ENCODE measurements around the gene CSMD2.

CSMD2 gene

DNA sequence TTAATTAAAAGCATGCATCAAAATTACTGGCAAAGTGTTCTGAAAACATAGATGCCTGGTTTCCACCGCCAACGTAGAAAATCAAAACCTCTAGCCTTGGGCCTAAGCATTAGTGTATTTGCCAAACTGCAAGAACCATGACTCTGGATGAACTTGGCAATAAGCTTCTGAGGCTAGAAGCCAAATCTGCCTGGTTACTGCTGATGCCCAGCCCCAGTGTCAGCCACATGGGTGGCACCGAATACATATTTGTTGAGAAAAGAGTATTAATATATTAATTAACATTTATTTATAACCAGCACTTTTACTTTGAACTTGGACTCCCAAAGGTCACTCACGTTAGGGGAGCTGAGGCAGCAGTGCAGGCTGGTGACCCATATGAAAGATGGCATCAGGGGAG is 441.8 kb downstream of the CSMD2 start:
- no peaks in the 10 kb centered on the region for H3K36me3 ChIP-seq (replicated peaks)
- no peaks in the 10 kb centered on the region for H3K4me1 ChIP-seq
- no peaks in the 10 kb centered on the region for H3K27me3 ChIP-seq (ENCODE audit: low read depth)
- no peak for DNase-seq (ENCODE audit: low spot score in 2 of 2)
- in situ Hi-C loops (cut with MboI; ENCODE audit: low sequenced_read_pairs), result no loop called here
- no peak overlapping the region for H3K4me3 ChIP-seq
- H3K9me3 ChIP-seq, result no peaks in the 10 kb centered on the region

DNA sequence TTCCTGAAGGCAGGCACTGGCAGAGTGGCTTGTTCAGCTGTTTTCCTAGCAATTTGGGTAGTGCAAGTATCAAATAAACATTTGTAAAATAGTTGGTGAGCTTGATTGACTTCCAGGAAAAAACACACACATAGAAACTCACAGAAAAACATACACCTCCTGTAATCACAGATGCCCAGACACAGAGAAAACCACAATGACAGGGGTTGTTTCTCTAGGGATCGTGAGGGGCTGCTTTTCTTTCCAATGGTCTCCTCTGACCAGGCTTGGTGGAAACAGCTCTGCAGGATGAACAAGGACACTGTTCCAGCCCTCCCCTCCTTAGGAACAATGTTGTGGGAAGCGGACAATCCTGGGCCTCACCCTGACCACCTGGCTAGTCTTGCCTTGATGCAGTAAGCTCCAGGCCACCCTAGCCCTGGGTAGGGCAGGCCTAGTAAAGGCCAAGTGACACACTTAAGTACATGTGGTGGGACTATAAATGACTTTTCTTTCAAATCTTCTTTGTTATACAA is 443.7 kb downstream of the CSMD2 start:
- no peak overlapping the region for H3K4me3 ChIP-seq
- H3K4me1 ChIP-seq, result no peaks in the 10 kb centered on the region
- H3K27me3 ChIP-seq (ENCODE audit: low read depth), result no peaks in the 10 kb centered on the region
- no peak for DNase-seq (ENCODE audit: low spot score in 2 of 2)
- in situ Hi-C loops (cut with MboI; ENCODE audit: low sequenced_read_pairs), result no loop called here
- no peaks in the 10 kb centered on the region for H3K36me3 ChIP-seq (replicated peaks)
- H3K9me3 ChIP-seq, result no peaks in the 10 kb centered on the region

DNA sequence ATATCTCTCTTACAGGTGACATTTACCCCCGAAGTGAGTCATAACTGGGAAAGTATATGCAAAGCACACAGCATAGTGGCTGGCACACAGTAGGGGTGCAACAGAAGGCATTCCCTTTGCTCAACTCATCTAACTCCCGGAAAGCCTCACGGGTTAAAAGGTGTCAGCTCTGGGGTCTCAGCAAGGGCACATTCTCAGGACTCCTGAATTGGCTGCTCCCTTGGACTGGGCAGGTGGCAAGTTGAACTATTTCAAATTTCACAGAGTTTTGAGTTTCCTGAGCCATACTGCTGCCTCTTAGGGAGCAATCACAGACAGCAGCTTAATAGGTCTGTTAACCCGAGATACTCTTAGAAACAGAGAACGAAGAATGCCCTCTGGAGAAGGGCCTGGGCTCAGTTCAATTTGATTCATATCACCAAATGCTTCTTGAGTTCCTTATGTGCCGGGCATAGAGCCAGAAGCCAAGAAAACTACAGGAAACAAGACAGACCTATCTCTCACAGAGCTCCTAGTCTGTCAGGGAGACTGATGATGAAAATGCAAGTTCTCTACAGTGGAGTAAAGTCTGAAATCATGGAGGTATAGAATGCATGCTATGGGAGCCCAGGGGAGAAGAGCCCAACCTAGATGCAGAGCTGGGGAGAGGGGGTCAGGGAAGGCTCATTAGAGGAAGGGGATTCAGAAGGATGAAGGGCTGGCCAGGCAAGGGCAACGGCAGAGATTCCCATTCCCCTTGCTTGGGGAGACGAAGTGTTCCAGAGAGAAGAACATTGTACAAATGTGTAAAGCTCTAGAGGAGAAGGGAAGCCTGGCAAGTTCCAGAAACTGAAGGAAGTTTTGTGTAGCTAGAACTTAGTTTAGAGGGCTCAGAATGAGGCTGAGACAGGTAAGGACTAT is 445.0 kb downstream of the CSMD2 start:
- Histone ChIP-seq H3K27me3 (ENCODE audit: low read depth) (no peaks in the 10 kb centered on the region), H3K36me3 (replicated peaks) (no peaks in the 10 kb centered on the region), H3K4me3 (no peak overlapping the region), H3K9me3 (no peaks in the 10 kb centered on the region), H3K4me1 (no peaks in the 10 kb centered on the region)
- in situ Hi-C loops (cut with MboI; ENCODE audit: low sequenced_read_pairs), result no loop called here
- no peak for DNase-seq (ENCODE audit: low spot score in 2 of 2)

DNA sequence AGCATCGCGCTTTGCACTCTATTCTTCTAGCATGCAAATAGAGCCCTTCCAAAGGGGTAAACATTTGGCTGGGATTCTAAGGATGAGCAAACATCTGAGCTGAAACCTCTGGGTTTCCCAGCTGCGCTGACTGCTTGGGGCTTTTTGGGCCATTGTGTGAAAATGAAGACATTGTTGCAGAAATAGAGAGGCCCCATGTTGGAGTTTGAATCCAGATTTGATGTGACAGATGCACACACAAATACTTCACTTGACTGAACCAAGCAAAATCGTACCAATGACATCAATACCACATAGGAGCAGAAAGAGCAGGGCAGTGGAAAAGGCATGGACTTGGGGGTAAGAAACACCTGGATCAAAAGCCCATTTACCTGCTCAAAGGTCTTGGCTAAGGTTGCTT is 445.7 kb downstream of the CSMD2 start:
- Histone ChIP-seq H3K4me1 (no peaks in the 10 kb centered on the region), H3K4me3 (no peak overlapping the region), H3K36me3 (replicated peaks) (no peaks in the 10 kb centered on the region), H3K9me3 (no peaks in the 10 kb centered on the region), H3K27me3 (ENCODE audit: low read depth) (no peaks in the 10 kb centered on the region)
- no peak for DNase-seq (ENCODE audit: low spot score in 2 of 2)
- in situ Hi-C loops (cut with MboI; ENCODE audit: low sequenced_read_pairs), result no loop called here

DNA sequence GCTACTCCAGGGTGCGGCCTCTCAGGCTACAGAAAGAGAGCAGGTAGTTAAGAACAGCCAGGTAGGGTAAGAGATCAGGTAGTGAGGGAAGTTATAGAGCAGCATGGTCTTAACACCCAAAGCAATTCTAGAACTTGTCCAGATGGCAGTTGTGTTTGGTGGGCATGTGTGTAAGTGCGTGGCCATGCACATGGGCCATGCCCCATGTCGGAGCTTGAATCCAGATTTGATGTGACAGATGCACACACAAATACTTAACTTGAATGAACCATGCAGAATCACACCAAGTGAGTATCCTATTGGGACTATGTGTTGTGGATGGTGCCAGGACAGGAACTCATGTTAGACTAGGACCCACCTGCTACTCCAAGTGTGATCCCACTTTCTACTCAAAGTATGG is 446.8 kb downstream of the CSMD2 start:
- Histone ChIP-seq H3K9me3 (no peaks in the 10 kb centered on the region), H3K4me3 (no peak overlapping the region), H3K27me3 (ENCODE audit: low read depth) (no peaks in the 10 kb centered on the region), H3K4me1 (no peaks in the 10 kb centered on the region), H3K36me3 (replicated peaks) (no peaks in the 10 kb centered on the region)
- in situ Hi-C loops (cut with MboI; ENCODE audit: low sequenced_read_pairs), result no loop called here
- DNase-seq (ENCODE audit: low spot score in 2 of 2), result no peak

DNA sequence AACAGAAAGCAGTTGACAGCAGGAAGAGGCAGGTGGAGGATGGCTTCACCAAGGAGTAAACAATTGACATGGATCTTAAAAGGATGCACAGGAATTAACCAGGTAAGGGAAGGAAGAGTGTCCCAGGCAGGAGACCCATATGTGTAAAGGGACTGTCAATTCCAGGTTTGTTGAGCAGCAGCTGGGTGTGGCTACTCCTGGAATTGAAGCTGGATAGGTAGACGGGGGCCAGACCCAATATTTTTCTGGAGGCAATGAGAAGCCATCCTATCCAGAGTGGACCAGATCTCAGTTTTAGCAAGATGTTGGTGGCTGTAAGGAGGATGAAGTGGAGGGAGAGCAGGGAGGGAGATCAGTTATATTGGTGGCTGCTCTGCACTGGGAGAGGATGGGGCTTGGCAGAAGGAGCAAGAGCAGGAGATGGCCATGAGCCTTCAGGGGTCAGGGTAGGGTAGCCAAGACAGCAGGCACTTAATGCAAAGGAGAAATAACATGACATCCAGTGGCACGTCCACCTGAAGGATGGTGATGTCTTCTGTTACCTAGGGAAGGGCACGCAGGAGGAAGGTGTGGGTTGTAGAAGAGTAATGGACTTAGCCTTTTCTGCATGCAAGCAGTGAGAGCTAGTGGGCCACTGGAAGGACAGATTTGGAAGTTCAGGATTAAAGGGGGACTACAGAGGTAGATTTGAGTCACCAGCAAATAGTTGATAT is 447.9 kb downstream of the CSMD2 start:
- Histone ChIP-seq H3K4me1 (no peaks in the 10 kb centered on the region), H3K36me3 (replicated peaks) (no peaks in the 10 kb centered on the region), H3K4me3 (no peak overlapping the region), H3K9me3 (no peaks in the 10 kb centered on the region), H3K27me3 (ENCODE audit: low read depth) (no peaks in the 10 kb centered on the region)
- no peak for DNase-seq (ENCODE audit: low spot score in 2 of 2)
- in situ Hi-C loops (cut with MboI; ENCODE audit: low sequenced_read_pairs), result no loop called here

DNA sequence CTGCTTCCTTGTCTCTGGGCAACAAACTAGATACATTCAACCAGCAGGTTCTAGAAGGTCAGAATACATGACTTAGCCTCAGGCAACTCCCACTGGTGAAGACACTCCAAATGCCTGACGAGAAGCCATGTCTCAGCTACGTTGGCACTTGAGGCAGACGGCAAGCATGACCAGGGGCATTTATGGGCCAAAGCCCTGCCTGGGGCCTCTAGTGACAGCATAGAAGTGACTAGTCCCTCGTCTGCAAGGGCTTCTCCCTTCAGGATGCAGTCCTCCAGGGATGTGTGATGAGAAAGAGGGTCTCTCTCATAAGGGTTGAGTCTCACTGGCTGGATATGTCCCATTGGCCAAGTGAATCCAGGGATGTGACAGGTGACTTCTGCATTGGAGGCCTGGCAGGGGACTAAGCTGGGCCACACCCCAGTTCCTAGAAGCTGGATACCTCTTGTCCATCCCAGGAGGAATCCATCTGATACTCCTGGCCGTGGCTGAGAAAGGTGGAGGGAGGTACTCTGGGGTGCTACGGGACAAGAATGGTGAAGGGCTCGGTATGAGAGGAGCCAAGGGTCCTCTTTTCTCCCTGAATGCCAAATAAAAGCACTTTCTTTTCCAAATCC is 449.7 kb downstream of the CSMD2 start:
- Histone ChIP-seq H3K4me1 (no peaks in the 10 kb centered on the region), H3K9me3 (no peaks in the 10 kb centered on the region), H3K36me3 (replicated peaks) (no peaks in the 10 kb centered on the region), H3K27me3 (ENCODE audit: low read depth) (no peaks in the 10 kb centered on the region), H3K4me3 (no peak overlapping the region)
- in situ Hi-C loops (cut with MboI; ENCODE audit: low sequenced_read_pairs), result no loop called here
- no peak for DNase-seq (ENCODE audit: low spot score in 2 of 2)

DNA sequence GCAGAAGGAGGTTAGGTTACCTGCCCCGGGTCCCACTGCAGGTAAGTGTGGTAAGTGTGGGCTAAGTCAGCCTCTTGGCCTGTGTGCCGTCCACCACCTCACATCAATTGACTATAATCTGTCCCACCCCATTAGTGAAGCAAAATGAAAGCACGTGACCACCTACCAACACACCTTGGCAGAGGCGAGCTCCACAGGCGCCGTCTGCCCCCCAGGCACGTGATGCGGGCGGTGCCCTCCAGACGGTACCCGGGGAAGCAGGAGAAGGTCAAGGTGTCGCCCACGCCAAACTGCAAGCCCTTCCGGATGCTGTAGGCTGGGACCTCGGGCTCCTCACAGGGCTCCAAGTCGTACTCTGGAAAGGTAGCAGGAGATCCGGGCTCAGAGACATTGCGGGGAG is 450.6 kb downstream of the CSMD2 start:
- no peaks in the 10 kb centered on the region for H3K27me3 ChIP-seq (ENCODE audit: low read depth)

DNA sequence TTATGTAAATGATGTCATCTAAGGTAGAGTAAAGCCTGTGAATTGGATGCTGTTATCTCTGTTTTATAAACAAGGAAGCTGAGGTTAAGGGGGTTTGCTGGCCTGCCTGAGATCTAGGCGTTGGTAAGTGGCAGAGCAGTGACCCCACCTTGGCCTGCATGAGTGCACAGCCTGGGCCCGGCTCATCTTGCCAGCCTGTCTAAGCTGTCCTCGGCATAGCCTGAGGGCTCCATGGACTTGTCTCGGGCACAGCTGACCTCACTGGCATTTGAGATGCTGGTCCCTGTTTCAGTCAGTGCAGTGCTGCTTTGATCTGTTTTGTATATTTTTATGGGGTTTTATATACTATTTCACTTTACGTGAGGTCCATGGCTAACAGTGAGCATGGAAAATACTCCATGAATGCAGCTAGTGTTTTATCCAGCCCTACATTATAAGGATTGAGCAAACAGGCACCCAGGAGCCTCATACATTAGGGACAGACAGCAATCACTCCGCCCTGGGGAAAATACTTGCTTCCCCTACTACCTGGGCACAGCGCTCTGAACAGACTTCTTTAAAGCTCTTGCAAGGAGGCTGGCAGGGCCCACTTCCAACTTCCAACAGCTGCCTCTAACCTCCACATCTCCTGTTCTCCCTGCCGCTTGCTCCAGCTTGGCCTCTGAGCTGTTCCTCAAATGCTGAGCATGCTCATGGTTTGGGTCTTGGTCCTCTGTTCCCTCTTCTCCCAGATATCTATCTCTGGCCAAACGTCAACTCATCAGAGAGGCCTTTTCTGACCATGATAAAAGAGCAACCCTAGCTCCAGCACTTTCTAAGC is 451.8 kb downstream of the CSMD2 start:
- H3K9me3 ChIP-seq, result no peaks in the 10 kb centered on the region
- H3K4me1 ChIP-seq, result no peaks in the 10 kb centered on the region
- no peak overlapping the region for H3K4me3 ChIP-seq
- no peaks in the 10 kb centered on the region for H3K27me3 ChIP-seq (ENCODE audit: low read depth)
- H3K36me3 ChIP-seq (replicated peaks), result no peaks in the 10 kb centered on the region
- in situ Hi-C loops (cut with MboI; ENCODE audit: low sequenced_read_pairs), result no loop called here
- DNase-seq (ENCODE audit: low spot score in 2 of 2), result no peak

More for the DNA sequence above, 450.6 kb downstream of the CSMD2 start:
- in situ Hi-C loops (cut with MboI; ENCODE audit: low sequenced_read_pairs), result no loop called here
- Histone ChIP-seq H3K4me3 (no peak overlapping the region), H3K4me1 (no peaks in the 10 kb centered on the region), H3K9me3 (no peaks in the 10 kb centered on the region), H3K36me3 (replicated peaks) (no peaks in the 10 kb centered on the region)
- DNase-seq (ENCODE audit: low spot score in 2 of 2), result no peak

DNA sequence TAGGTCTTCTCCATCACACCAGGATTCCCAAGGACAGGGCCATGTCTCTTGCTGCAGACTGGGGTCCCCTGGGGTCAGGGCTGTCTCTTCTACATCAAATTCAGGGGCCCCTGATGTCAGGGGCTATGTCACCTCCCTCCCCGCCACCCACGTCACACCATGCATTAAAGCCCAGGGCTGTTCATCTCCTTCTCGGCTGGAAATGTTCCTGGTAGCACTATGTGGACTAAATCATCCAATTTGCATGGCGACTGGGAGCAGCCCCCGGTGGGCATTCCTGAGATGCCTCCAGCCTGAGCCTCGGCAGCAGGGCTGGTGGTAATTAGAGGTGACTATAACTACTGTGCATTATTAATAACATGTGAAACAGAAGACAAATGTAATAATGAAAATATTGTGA is 452.8 kb downstream of the CSMD2 start:
- H3K4me1 ChIP-seq, result no peaks in the 10 kb centered on the region
- H3K9me3 ChIP-seq, result no peaks in the 10 kb centered on the region
- DNase-seq (ENCODE audit: low spot score in 2 of 2), result no peak
- H3K4me3 ChIP-seq, result no peak overlapping the region
- H3K27me3 ChIP-seq (ENCODE audit: low read depth), result no peaks in the 10 kb centered on the region
- in situ Hi-C loops (cut with MboI; ENCODE audit: low sequenced_read_pairs), result no loop called here
- H3K36me3 ChIP-seq (replicated peaks), result no peaks in the 10 kb centered on the region

DNA sequence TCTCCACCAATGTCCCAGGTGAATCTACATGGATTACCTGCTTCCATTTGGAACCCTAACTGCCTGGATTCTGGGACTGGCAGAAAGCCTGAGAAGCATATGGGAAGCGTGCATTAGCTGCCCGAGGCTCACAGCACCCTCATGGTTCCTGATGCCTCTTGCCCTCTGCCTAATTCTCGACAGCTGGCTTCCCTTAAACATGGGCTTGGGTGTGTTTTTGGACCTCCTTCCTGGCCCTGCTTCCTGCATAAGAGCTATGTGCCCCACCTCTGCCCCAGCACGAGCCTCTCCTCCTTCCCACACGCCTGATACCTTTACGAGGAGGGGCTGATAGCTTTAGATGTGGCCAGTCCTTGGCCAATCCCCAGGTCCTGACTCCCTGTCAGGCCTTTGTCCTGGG is 453.5 kb downstream of the CSMD2 start:
- no peaks in the 10 kb centered on the region for H3K4me1 ChIP-seq
- DNase-seq (ENCODE audit: low spot score in 2 of 2), result no peak
- H3K9me3 ChIP-seq, result no peaks in the 10 kb centered on the region
- H3K36me3 ChIP-seq (replicated peaks), result no peaks in the 10 kb centered on the region
- no peak overlapping the region for H3K4me3 ChIP-seq
- in situ Hi-C loops (cut with MboI; ENCODE audit: low sequenced_read_pairs), result no loop called here
- H3K27me3 ChIP-seq (ENCODE audit: low read depth), result no peaks in the 10 kb centered on the region

DNA sequence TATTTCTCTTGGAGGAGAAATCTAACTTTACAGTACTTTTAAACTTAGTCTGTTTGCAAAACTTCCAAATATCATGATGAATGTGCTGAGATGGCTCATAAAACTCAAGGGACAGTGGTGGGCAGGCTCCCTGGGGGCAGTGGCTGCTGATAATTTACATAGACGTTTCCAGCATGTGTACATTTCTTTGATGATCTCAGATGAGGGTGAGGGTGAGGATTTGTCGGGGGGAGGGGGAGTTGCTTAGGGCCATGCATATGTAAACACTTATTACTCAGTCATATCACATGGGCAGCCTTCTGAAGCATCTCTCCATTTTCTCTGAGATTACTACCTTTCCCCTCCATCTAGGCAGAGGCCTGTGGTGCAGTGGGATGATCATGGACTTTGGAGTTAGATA is 454.1 kb downstream of the CSMD2 start:
- Histone ChIP-seq H3K27me3 (ENCODE audit: low read depth) (no peaks in the 10 kb centered on the region), H3K9me3 (no peaks in the 10 kb centered on the region), H3K4me3 (no peak overlapping the region), H3K4me1 (no peaks in the 10 kb centered on the region), H3K36me3 (replicated peaks) (no peaks in the 10 kb centered on the region)
- no peak for DNase-seq (ENCODE audit: low spot score in 2 of 2)
- in situ Hi-C loops (cut with MboI; ENCODE audit: low sequenced_read_pairs), result no loop called here
